Epithelial cell of esophagus (primary cell): ENCODE results near the gene CCRL2.

Experiments used
- DNase-seq: peaks from one replicate; pipeline ENCODE4 v3.0.0; 2010; ENCODE audit warnings: low read depth
- H3K4me3 ChIP-seq: 2 replicates; pipeline ENCODE4 v1.5.1; 2011; ENCODE audit warnings: mild to moderate bottlenecking, low read length, control low read depth
- TF ChIP-seq, protein P1 (sequence below): IDR thresholded peaks from 2 replicates; pipeline ENCODE4 v1.5.1; 2011; ENCODE audit warnings: low read depth, mild to moderate bottlenecking, low read length, control low read depth, inconsistent platforms; ENCODE audit not compliant: insufficient read depth; ENCODE audit errors: missing control alignments

CCRL2 gene

DNA sequence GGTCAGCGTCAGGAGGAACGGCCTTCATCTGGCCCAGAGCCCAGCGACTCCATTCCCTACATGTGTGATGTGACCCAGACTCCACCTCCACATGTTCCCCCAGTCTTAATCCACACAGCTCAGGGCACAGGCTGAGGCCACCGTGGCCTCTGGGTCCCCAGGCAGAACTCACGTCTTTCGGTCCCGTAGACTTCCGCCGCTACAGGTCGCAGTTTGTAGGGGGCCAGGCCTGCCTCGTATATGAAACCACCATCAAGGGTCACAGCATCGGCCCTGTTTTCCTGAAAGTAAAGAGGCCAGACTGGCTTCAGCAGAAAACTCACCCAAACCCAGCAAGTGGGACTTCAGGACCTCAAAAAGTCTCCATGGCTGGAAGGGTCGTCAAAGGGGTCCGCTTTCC, 49.1 kb downstream of the CCRL2 start:
- H3K4me3 ChIP-seq, result no peak overlapping the region
- TF ChIP-seq, protein P1, sequence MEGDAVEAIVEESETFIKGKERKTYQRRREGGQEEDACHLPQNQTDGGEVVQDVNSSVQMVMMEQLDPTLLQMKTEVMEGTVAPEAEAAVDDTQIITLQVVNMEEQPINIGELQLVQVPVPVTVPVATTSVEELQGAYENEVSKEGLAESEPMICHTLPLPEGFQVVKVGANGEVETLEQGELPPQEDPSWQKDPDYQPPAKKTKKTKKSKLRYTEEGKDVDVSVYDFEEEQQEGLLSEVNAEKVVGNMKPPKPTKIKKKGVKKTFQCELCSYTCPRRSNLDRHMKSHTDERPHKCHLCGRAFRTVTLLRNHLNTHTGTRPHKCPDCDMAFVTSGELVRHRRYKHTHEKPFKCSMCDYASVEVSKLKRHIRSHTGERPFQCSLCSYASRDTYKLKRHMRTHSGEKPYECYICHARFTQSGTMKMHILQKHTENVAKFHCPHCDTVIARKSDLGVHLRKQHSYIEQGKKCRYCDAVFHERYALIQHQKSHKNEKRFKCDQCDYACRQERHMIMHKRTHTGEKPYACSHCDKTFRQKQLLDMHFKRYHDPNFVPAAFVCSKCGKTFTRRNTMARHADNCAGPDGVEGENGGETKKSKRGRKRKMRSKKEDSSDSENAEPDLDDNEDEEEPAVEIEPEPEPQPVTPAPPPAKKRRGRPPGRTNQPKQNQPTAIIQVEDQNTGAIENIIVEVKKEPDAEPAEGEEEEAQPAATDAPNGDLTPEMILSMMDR, result no peak
- DNase-seq, result no peak
